Osteoblast (primary cell): ENCODE results near the gene ARHGAP10. TPM values are rescaled to one million over a fixed set of nuclear protein-coding genes. Genes with fewer than 3 reads are reported as not detected.

Experiments
- DNase-seq: peaks from one replicate; pipeline ENCODE4 v3.0.0; 2011; ENCODE audit warnings: low spot score, mixed read lengths; ENCODE audit not compliant: insufficient read length; ENCODE audit errors: missing footprints
- H2AFZ ChIP-seq: 2 replicates; pipeline ENCODE4 v1.6.0; 2011; ENCODE audit warnings: mild to moderate bottlenecking, low read length
- H3K27ac ChIP-seq: 2 replicates; pipeline ENCODE4 v1.5.1; 2011; ENCODE audit warnings: mild to moderate bottlenecking, low read depth, low read length, moderate library complexity
- H3K27me3 ChIP-seq: 2 replicates; pipeline ENCODE4 v1.6.0; 2012; ENCODE audit warnings: mild to moderate bottlenecking, control low read depth, inconsistent platforms, low read length, moderate library complexity; ENCODE audit not compliant: insufficient read depth
- H3K36me3 ChIP-seq: 2 replicates; pipeline ENCODE4 v1.5.1; 2011; ENCODE audit warnings: mild to moderate bottlenecking, low read length, control low read depth, moderate library complexity; ENCODE audit not compliant: insufficient read depth
- H3K4me1 ChIP-seq: 2 replicates; pipeline ENCODE4 v1.5.1; 2011; ENCODE audit warnings: mild to moderate bottlenecking, low read length, control low read depth, moderate library complexity; ENCODE audit not compliant: insufficient read depth
- H3K4me2 ChIP-seq: 2 replicates; pipeline ENCODE4 v1.6.0; 2011; ENCODE audit warnings: mild to moderate bottlenecking, low read length; ENCODE audit not compliant: insufficient read depth
- H3K4me3 ChIP-seq: fragments of 200-600 bp; sonication (generic); 3 replicates; pipeline ENCODE4 v1.5.1; 2012; ENCODE audit warnings: mild to moderate bottlenecking, low read length, inconsistent platforms; ENCODE audit not compliant: insufficient read depth
- H3K79me2 ChIP-seq: 2 replicates; pipeline ENCODE4 v1.6.0; 2012; ENCODE audit warnings: mild to moderate bottlenecking, low read length, control low read depth, inconsistent platforms; ENCODE audit not compliant: insufficient read depth
- H3K9me3 ChIP-seq: 2 replicates; pipeline ENCODE4 v1.5.1; 2011; ENCODE audit warnings: low read depth, low read length, control low read depth
- H4K20me1 ChIP-seq: 2 replicates; pipeline ENCODE4 v1.6.0; 2012; ENCODE audit warnings: mild to moderate bottlenecking, low read length, control low read depth; ENCODE audit not compliant: insufficient read depth
- CTCF ChIP-seq: IDR thresholded peaks from 2 replicates; pipeline ENCODE4 v1.5.1; 2011; ENCODE audit warnings: mild to moderate bottlenecking, low read depth, low read length, moderate library complexity; ENCODE audit errors: extremely low read depth
- total RNA-seq: library from RNA; depleted of rRNA; stranded (reverse); fragments of >200 nt; gene quantifications from 2 replicates; pipeline ENCODE4 v1.2.3, GENCODE V29; 2012

ARHGAP10 gene
- total RNA-seq, 1 donor, result 31.5 TPM

GRCh38 chr4:148057984-148058859 is 326.3 kb downstream of the ARHGAP10 start:
- no peak overlapping the region for H2AFZ ChIP-seq
- no peak overlapping the region for H3K27ac ChIP-seq
- peaks cover 4% of the 10 kb centered on the region for H3K79me2 ChIP-seq
- DNase-seq, result no peak
- H3K9me3 ChIP-seq, result no peaks in the 10 kb centered on the region
- TF ChIP-seq CTCF, result no peak
- no peaks in the 10 kb centered on the region for H3K36me3 ChIP-seq
- H3K4me2 ChIP-seq, result no peak overlapping the region
- no peak overlapping the region for H3K4me3 ChIP-seq
- peaks cover 3% of the 10 kb centered on the region for H3K4me1 ChIP-seq
- peaks cover 14% of the 10 kb centered on the region for H4K20me1 ChIP-seq
- no peaks in the 10 kb centered on the region for H3K27me3 ChIP-seq

DNA sequence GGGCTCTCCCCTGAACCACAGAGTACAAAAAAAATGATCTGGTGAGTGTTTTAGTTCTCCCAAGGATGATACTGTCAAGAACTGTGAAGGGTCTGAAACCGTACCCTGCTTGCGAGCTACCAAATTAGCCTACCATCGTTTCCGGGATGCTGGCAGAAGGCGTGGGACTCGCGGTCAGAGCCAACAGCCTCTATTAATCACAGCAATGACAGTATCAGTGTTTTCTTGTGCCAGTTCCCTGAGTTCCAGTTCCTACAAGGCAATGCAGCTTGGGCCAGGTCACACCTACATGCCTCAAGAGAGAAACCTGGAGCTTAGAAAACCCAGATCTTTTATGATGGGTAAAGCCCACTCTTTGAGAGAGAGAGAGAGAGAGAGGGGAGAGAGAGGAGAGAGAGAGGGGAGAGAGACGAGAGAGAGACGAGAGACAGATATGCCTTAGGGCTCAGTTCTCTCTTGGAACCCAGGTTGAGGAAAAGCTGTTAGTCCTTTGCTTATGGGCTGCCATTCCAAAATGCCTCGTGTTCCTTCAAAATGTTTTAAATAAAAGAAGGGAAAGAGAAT is 327.8 kb downstream of the ARHGAP10 start:
- no peaks in the 10 kb centered on the region for H3K27me3 ChIP-seq
- H3K9me3 ChIP-seq, result no peaks in the 10 kb centered on the region
- no peak overlapping the region for H3K27ac ChIP-seq
- H3K4me2 ChIP-seq, result no peak overlapping the region
- DNase-seq, result peak; percentile 58
- H3K4me1 ChIP-seq, result peaks cover 7% of the 10 kb centered on the region
- H3K4me3 ChIP-seq, result no peak overlapping the region
- H4K20me1 ChIP-seq, result peaks cover 16% of the 10 kb centered on the region
- no peak overlapping the region for H2AFZ ChIP-seq
- no peak for TF ChIP-seq CTCF
- no peaks in the 10 kb centered on the region for H3K36me3 ChIP-seq
- H3K79me2 ChIP-seq, result peaks cover 4% of the 10 kb centered on the region

DNA sequence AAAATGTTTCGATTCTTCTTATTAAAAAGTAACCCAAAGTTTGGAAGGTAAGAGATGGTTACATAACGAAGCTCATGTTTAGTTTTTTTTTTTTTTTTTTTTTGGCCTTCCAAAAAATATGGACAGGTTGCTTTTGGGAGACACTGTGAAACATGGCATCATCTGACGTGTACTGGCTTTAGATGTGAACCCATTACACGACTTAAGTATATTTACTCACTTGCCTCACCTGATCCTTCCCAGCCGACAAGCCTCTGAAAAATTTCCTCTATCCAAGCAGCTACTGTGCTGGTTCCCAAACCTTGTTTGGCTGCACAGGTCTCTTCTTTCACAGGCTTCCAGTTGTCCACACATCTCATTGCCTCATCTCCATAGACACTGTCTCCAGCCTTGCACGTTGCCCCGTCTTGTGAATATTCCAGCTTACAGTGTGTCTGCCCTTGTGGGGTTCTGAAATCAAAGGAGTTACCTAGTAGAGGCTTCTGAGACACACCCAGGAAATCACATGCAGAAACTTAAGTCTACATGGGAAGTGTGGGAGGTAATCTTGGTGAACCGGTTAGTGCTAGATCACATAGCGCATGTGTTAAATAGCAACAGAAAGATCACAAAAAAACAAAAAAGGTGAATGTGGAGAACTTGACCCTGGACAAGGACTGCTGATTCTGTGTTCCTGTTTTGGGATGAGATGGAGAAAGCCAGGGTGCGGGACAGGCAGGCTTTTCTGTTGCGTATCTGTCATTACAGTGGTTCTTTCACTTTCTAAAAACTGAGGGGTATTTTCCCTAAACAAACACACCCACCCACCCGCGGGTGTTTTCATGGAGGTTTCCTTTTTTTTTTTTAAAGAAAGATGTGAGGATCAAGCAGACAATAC is 328.6 kb downstream of the ARHGAP10 start:
- H4K20me1 ChIP-seq, result peaks cover 16% of the 10 kb centered on the region

More for the DNA sequence above, 328.6 kb downstream of the ARHGAP10 start:
- Histone ChIP-seq H3K27ac (no peak overlapping the region), H3K36me3 (no peaks in the 10 kb centered on the region), H3K9me3 (no peaks in the 10 kb centered on the region), H3K4me1 (peaks cover 7% of the 10 kb centered on the region), H3K4me2 (no peak overlapping the region), H3K79me2 (peaks cover 4% of the 10 kb centered on the region), H3K4me3 (no peak overlapping the region), H3K27me3 (no peaks in the 10 kb centered on the region), H2AFZ (no peak overlapping the region)
- TF ChIP-seq CTCF, result no peak
- DNase-seq, result no peak
